Measurements from ENCODE around the gene SLMAP. TPM values are rescaled to one million over a fixed set of nuclear protein-coding genes. Genes with fewer than 3 reads are reported as not detected.

The SLMAP gene
- polyA plus RNA-seq, 1 donor (not counting 4 experiments of a cell fraction or from before 2014, with no cell fraction given), result 58.0 TPM

DNA sequence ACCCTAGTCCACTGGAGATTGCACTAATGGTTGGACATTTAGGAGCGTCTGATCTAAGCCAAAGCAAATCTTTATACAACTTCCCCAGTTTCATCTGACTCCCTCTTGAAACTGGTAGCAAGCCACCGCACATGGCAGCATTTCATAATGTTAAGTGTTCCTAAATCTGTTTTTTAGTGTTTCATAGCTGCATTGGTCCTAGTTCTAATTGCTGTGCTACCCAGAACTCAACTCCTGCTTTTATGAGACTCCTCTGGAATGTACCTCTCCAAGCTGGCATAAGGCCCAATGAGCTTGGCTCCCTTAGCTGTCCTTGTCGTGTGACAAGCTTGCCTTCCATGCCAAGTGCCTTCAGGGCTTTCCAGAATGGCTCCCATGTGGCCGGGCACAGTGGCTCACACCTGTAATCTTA, 186.8 kb downstream of the SLMAP start:
- Histone ChIP-seq H2AFZ (ENCODE audit: control insufficient read depth, low read length) (no peak overlapping the region), H3K9ac (ENCODE audit: control insufficient read depth, extremely low read depth, insufficient read depth, low read length) (no peak overlapping the region), H3K9me3 (ENCODE audit: control insufficient read depth, low read depth, low read length) (no peaks in the 10 kb centered on the region), H3K79me2 (ENCODE audit: control insufficient read depth, insufficient read depth, low read length) (no peaks in the 10 kb centered on the region), H3K4me1 (ENCODE audit: control insufficient read depth, extremely low read depth, insufficient read depth, low read length) (no peaks in the 10 kb centered on the region), H3K4me2 (ENCODE audit: control insufficient read depth, extremely low read depth, insufficient read depth, low read depth, low read length) (no peak overlapping the region), H3K36me3 (ENCODE audit: control insufficient read depth in 2 of 2, extremely low read depth in 1 of 2, insufficient read depth in 2 of 2, low read length in 2 of 2) (peaks cover 0 to 1% of the 10 kb centered on the region in 2 experiments), H3K27ac (ENCODE audit: control insufficient read depth, insufficient read depth, low read length) (no peak overlapping the region), H3K9me1 (ENCODE audit: control insufficient read depth, extremely low read depth, insufficient read depth, low read length) (no peaks in the 10 kb centered on the region), H3K27me3 (ENCODE audit: control insufficient read depth, extremely low read depth, insufficient read depth, low read length) (no peaks in the 10 kb centered on the region), H4K20me1 (ENCODE audit: control insufficient read depth, extremely low read depth, insufficient read depth, low read length) (no peaks in the 10 kb centered on the region), H3K4me3 (ENCODE audit: control insufficient read depth in 2 of 3, extremely low read depth in 1 of 3, insufficient read depth in 2 of 3, low read depth in 1 of 3, low read length in 3 of 3) (no peak overlapping the region)
- dilution Hi-C loops (cut with MboI; ENCODE audit: extremely low pct_ligation_motif_present, low sequenced_read_pairs), result no loop called here
- DNase-seq (ENCODE audit: low read depth, low spot score) (no peak), FAIRE-seq (no peak)
- TF ChIP-seq, protein P1, sequence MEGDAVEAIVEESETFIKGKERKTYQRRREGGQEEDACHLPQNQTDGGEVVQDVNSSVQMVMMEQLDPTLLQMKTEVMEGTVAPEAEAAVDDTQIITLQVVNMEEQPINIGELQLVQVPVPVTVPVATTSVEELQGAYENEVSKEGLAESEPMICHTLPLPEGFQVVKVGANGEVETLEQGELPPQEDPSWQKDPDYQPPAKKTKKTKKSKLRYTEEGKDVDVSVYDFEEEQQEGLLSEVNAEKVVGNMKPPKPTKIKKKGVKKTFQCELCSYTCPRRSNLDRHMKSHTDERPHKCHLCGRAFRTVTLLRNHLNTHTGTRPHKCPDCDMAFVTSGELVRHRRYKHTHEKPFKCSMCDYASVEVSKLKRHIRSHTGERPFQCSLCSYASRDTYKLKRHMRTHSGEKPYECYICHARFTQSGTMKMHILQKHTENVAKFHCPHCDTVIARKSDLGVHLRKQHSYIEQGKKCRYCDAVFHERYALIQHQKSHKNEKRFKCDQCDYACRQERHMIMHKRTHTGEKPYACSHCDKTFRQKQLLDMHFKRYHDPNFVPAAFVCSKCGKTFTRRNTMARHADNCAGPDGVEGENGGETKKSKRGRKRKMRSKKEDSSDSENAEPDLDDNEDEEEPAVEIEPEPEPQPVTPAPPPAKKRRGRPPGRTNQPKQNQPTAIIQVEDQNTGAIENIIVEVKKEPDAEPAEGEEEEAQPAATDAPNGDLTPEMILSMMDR (optimal IDR thresholded peaks at IDR 0.05 in 1 of 3, IDR thresholded peaks at IDR 0.05 in 1 of 3, conservative IDR thresholded peaks at IDR 0.05 in 1 of 3; ENCODE audit: extremely low read depth in 1 of 3, insufficient read depth in 2 of 3, low read length in 3 of 3), result no peak
- no peak for TF ChIP-seq EZH2 (IDR thresholded peaks at IDR 0.05; ENCODE audit: low read length)

DNA sequence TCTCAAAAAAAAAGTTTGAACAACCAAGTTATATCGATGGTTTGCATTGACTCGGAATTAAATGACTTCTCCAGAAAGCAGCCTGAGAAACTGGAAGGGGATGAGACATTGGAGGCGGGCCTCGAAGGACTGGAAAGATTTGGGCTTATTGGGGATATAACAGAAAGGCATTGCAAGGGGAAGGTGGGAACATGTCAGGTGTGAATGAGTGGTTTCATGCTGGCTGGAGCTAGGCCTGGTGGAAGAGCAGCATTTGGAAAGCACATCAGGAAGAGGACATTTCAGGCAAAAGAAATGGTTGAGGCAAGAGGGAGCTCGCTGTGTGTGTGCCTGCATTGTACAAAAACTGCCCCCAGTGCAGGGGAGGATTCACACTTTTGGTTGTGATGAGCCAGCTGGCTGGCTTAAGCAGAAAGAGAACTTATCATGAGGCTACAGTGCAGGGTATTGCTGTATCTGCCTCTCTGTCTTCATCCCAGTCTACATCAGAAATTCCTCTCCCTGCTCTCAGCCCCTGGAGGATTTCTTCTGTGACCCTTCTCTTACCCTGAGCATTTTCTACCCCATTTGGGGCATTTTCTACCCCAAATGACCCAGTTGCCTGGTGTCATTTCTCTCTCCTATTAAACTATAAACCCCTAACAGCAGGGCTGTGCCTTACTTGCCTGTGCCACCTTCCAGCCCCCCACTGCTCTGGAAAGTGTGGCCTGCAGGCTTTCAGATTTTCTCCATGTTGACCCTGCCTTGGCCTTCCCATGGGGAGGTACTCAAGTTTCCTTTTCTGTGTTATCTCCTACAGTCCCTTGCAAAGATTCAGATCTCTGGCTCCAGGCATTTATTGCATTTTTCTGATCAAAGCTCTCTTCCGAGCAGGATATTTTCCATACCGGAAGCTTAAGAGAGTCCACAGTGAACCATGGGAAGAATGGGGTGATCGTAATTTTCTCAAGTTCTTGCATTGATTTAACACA, 187.7 kb downstream of the SLMAP start:
- FAIRE-seq (no peak), DNase-seq (ENCODE audit: low read depth, low spot score) (no peak)
- Histone ChIP-seq H3K4me3 (ENCODE audit: control insufficient read depth in 2 of 3, extremely low read depth in 1 of 3, insufficient read depth in 2 of 3, low read depth in 1 of 3, low read length in 3 of 3) (no peak overlapping the region), H3K79me2 (ENCODE audit: control insufficient read depth, insufficient read depth, low read length) (no peaks in the 10 kb centered on the region), H3K36me3 (ENCODE audit: control insufficient read depth in 2 of 2, extremely low read depth in 1 of 2, insufficient read depth in 2 of 2, low read length in 2 of 2) (peaks cover 0 to 1% of the 10 kb centered on the region in 2 experiments), H3K27me3 (ENCODE audit: control insufficient read depth, extremely low read depth, insufficient read depth, low read length) (no peaks in the 10 kb centered on the region), H3K9me3 (ENCODE audit: control insufficient read depth, low read depth, low read length) (no peaks in the 10 kb centered on the region), H2AFZ (ENCODE audit: control insufficient read depth, low read length) (no peak overlapping the region), H3K9ac (ENCODE audit: control insufficient read depth, extremely low read depth, insufficient read depth, low read length) (no peak overlapping the region), H3K4me1 (ENCODE audit: control insufficient read depth, extremely low read depth, insufficient read depth, low read length) (no peaks in the 10 kb centered on the region), H3K27ac (ENCODE audit: control insufficient read depth, insufficient read depth, low read length) (no peak overlapping the region), H4K20me1 (ENCODE audit: control insufficient read depth, extremely low read depth, insufficient read depth, low read length) (no peaks in the 10 kb centered on the region), H3K4me2 (ENCODE audit: control insufficient read depth, extremely low read depth, insufficient read depth, low read depth, low read length) (no peak overlapping the region), H3K9me1 (ENCODE audit: control insufficient read depth, extremely low read depth, insufficient read depth, low read length) (no peaks in the 10 kb centered on the region)
- TF ChIP-seq EZH2 (IDR thresholded peaks at IDR 0.05; ENCODE audit: low read length), result no peak
- TF ChIP-seq, protein P1 (optimal IDR thresholded peaks at IDR 0.05 in 1 of 3, IDR thresholded peaks at IDR 0.05 in 1 of 3, conservative IDR thresholded peaks at IDR 0.05 in 1 of 3; ENCODE audit: extremely low read depth in 1 of 3, insufficient read depth in 2 of 3, low read length in 3 of 3), result no peak
- dilution Hi-C loops (cut with MboI; ENCODE audit: extremely low pct_ligation_motif_present, low sequenced_read_pairs), result no loop called here
